HG02870 (cell line): Measurements from ENCODE around the gene EEFSEC.

Experiments used
- ATAC-seq: cut with Tn5 transposase; IDR thresholded peaks from one replicate; pipeline ENCODE4 v1.9.1; 2021; ENCODE audit warnings: mild to moderate bottlenecking, moderate library complexity; ENCODE audit not compliant: unreplicated experiment

Gene EEFSEC

DNA sequence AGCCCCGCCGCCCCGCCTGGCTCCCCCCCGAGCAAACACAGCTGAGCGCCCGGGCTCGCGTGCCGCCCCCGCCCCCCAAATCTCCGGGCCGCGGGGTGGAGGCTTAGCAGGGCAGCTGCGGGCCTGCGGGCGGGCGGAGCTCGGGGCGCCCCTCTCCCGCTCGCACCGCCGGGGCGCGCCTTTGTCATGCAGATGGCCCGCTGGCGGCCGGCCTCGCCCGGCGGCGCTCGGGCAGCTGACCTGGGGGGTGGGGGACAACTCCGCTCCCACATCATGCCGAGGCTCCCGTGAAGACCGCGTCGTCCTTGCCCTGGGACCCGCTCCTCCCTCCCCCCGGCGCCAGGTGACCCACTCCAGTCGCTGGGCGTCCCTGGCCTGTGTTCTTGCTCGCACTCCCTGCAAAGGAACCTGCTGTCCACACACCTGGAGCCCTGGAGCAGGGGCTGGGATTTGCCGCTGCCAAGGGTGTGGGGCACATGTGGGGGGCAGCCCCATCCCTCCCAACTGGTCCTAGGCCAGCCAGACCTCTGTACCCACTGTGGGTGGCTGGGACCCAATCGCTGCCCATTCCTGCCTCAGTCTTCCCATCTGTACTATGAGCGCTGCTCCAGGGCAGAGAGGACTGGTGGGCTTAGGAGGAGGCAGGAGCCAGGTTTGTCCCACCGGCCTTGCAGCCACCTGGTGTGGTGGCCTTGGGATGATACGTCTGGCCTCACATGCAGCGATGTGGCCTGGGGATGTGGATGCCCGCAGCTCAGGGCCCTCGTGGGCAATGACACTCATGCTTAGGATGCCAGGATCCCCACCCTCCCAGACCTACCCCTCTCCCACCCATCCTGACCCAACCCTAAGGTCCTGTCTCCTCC lies 279.9 kb downstream of the EEFSEC start:
- no peak for ATAC-seq

DNA sequence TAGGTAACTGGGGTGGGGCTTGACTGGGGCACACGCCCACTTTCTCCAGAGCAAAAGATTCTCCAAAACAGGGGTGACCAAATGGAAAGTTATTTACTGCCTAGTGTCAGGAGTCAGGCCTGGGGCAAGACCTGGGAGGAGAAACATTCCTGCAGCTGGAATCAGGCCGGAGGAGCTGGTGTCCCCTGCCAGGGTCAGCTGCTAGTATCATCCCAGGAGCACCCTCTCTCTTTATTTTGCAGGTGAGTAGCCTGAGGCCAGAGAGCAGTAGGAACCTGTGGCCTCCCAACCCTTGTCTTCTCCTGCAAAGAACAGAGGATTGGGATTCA lies 280.5 kb downstream of the EEFSEC start:
- no peak for ATAC-seq

DNA sequence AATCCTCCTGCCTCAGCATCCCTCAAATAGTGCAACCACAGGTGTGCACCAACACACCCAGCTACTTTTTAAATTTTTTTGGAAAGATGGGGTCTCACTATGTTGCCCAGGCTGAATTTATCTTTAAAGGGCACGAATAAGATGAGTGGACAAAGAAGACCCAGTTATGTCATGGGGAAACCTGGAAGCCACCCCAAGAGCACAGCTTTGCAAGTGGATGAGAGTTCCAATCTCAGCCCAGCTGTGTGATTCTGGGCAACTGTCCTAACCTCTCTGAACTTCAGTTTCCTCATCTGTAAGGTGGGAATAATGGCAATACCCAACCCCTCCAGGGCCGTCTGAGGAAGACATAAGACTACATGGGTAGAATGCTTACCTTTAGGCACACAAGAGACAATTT lies 281.2 kb downstream of the EEFSEC start:
- ATAC-seq: no peak

DNA sequence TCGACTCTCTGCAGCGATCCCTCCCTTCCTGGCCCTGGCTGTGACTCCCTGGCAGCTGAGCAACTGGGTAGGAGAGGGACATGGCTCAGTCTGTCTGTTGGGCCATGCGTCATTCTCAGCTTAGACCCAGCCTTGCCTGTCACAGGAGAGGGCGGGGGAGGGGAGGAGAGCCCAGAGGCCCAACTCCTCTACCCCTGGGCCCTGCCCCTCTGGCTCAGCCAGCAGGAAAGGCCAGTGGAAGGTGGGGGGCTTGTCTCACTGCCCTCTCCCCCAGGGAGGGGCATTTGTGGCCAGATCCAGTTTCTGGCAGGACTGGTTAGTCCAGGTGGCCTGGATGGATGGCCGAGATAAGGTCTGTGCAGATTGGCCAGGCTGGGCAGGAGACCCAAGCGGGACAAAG lies 281.8 kb downstream of the EEFSEC start:
- ATAC-seq: no peak

DNA sequence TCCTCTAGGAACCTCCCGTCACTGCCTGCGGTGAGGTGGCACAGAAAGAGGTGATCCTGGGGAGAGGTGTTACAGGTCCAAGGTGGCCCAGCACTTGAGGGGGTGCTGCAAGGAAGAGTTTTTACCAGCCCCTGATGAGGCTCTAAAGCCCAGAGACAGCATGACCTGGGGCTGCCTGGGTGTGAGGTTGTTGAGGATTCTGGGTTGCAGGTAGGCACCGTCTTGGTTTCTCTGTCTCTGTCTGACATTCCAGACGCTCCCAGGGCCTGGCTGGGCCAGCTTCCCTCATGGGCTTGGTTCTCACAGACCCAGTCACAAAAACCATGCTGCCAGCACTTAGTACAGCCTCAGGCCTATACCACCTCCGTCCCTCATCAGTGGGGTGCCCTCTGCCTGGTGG lies 282.3 kb downstream of the EEFSEC start:
- ATAC-seq: no peak

DNA sequence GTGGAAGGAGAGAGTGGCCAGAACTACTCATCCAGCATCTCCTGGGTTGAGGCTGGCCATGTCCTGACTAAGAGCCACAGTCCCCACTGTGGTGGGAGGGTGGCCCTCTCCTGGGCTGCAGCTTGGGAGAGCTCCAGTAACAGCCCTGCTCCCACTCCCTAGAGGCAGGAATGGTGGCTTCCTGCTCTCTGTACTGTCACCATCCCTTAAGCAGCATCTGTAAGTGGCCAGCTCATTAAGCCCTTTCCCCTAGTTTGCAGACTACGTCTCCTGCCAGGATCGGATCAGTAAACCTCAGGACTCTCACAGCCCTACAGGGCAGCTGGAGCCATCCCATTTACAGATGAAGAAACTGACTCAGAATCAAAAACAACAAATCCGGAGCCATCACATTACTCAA lies 282.9 kb downstream of the EEFSEC start:
- ATAC-seq: no peak

DNA sequence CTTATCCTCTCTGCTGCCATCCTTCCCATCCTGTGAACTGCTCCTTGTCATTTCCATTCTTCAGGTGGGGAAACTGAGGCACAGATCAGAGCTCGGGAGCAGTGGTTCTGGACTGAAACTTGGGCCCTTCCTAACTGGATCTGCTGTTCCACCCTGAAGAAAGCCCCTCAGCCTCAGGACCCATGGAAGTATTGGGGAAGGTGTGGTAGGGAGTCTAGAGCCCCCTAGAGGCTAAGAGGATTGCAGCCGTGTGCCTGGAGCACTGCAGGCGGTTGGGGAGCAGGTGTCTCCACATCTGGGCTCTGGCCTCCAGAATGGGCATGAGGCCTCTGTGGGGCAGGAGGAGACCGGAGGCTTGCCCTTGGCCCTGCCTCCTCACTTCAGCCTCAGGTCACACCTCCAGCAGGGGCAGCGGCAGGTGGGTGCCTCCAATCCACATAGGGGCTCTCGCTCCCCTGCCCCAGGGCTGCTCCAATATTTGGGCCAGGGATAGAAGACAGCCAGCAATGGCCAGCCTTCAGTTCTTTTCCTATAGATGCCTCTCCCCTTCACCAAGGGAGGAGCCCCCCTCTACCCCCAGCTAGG lies 285.3 kb downstream of the EEFSEC start:
- no peak for ATAC-seq

DNA sequence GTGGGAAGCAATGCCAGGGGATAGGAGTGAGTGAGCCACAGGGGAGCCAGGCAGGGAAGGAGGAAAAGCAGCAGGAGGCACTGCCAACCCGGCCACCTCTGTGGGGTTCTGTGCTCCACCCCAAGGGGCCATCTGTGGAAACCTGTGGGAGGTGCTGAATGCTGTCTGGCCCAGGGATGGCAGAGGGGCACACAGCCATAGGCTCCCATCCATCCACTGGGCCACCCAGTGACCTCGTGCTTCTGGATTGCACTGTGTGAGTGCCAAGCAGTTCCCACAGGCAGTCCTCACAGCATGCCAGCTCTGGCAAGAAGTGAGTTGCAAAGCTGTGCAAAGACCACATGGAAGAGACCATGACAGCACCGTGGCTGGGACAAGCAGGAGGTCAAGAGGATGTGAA lies 285.9 kb downstream of the EEFSEC start:
- no peak for ATAC-seq

DNA sequence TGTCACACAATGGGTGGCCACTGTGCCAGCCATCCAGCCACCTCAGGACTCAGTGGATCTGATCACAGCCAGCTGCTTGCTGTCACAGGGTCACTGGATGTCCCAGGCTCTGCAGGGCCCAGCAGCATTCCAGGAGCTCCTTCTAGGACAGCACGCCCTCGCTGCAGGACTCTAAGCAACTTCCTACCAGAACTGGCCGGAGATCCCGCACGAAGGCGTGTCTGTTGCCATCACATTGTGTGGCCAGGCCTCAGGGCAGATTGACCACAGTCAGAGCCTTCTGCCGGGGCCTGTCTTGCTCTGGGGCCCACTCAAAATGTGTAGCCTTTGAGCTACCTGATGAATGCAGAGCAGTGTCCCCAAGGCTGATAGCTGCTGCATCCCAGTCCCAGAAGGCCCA lies 288.8 kb downstream of the EEFSEC start:
- ATAC-seq: no peak

DNA sequence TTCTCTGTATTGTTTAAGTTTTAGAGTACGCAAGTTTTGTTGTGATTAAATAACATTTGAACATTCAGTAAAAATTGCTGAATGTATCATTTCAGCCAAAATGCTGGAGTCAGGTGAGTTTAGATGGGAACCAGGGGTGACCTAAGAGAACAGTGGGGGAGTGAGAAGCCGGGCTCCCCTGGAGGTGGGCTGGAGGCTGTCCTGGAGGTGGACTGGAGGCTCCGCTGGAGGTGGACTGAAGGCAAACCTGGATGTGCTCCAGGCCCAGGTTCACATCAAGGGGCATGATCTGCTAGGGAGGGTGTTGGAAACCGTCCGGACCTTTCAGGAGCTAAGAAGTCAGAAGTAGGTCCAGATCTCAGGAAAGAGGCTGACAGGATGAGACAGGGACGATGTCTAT lies 289.7 kb downstream of the EEFSEC start:
- ATAC-seq: no peak

DNA sequence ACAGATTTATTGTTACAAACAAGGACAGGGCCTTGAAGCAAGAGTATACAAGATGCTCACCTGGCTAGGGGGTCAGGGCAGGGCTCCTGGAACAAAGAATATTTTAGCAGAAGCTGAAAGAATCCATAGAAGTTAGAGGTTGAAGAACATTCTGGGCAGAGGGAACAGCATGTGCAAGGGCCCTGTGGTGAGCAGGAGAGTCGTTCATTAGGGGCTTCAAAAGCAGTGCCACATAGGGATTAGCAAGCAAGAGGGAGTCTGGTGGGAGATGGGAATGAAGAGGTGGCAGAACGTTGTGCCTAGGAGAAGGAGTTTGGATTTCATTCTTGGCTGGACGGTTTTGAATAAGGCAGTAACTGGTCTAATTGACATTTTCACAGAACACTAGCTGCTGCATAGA lies 290.5 kb downstream of the EEFSEC start:
- ATAC-seq: no peak

DNA sequence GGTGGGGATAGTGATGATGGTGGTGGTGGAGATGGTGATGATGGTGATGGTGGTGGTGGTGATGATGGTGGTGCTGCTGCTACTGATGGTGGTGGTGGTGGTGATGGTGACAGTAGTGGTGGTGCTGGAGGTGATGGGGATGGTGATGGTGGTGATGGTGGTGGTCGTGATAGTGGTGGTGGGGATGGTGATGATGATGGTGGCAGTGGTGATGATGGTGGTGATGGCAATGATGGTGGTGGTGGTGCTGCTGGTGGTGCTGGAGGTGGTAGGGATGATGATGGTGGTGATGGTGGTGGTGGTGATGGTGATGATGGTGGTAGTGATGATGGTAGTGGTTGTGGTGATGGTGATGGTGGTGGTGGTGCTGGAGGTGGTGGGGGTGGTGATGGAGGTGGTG lies 292.1 kb downstream of the EEFSEC start:
- ATAC-seq: no peak

DNA sequence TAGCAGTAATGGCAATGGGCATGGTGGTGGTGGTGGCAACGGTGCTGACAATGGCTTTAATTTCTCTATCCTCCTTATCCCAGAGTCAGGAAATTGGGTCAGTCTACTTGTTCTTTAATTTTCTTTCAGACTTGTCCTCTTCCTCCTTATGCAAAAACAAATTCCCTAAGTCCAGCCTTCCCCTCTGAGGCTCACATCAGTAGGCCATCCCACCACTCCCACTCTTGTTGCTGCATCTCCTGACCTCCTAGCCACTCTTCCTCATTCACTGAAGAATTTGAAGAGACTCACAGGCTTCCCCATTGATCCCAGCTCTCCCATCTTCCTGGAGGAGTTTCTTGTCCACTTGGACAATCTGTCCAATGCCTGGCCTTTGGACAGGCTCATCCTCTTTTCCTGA lies 293.5 kb downstream of the EEFSEC start:
- no peak for ATAC-seq

DNA sequence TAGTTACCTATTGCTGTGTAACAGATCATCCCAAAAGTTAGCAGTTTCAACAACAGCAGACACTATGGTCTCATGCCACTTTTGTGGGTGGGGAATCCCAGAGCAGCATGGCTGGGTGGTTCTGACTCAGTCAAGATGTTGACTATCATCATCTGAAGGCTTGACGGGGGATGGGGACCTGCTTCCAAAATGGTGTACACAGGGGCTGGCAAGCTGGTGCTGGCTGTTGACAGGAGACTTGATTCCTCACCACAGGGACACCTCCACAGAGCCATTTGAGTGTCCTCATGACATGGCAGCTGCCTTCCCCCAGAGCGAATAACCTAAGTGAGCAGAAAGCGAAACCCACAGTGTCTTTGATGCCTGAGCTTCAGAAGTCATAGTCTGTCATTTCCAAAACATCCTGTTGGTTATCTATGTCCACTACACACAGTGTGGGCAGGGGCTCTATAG lies 294.3 kb downstream of the EEFSEC start:
- ATAC-seq: no peak

DNA sequence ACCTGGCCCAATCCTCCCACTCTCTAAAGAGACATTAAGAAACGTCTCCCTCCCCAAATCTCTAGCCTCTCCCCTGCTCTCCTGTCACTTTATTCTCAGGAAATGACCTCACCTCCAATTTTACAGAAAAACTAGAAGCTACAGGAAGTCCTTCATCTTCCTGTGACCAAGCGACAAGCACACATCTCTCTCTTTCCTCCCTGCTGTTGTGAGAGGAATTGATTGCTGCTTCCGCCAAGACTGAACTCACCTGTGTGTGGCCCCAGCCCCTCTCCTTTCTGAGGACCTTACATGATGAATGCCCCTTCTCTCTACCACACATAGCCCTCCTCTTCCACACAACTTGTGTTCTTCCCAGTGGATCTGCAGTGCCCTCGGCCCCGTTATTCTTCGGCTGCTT lies 295.2 kb downstream of the EEFSEC start:
- no peak for ATAC-seq

DNA sequence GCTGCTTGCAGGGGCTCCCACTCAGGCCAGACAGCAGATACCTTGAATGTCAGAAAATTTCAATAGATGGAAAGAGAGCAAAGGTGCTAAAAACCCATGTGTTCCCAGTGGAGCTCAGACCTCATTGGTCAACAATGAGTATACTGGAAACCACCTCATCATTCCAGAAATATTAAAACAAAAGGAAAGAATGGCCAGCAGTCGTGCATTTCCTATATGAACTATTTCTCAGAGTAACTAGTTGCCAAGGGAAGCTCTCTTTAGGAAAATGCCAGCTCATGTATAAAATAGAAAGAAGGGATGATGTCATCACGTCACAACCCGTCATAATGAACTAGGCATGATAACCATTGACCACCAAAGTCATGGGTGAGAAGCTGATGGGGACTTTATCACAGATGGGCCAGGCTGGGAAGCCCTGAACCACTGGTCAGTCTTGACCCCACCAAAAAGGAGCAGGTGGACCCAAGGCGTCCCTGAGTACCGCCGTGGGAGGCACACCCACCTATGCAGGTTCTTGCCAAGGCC lies 295.9 kb downstream of the EEFSEC start:
- no peak for ATAC-seq

DNA sequence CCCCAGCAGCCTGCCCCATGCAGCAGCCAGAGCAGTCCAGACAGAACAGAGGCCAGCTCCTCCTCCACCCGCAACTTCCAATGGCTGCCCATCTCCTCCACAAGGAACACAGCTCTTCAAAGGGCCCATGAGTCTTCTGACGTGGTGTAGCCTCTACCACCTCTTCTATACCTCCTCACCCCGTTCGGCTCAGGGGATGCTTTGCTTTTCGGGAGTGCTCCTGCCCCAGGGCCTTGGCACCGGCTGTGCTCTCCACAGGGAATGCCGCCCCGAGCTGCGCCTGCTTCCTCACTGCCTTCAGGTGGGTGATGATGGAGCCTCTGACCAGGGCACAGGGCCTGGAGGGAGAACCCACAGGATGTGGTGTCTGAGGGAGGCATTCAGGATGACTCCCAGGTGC lies 298.8 kb downstream of the EEFSEC start:
- no peak for ATAC-seq

DNA sequence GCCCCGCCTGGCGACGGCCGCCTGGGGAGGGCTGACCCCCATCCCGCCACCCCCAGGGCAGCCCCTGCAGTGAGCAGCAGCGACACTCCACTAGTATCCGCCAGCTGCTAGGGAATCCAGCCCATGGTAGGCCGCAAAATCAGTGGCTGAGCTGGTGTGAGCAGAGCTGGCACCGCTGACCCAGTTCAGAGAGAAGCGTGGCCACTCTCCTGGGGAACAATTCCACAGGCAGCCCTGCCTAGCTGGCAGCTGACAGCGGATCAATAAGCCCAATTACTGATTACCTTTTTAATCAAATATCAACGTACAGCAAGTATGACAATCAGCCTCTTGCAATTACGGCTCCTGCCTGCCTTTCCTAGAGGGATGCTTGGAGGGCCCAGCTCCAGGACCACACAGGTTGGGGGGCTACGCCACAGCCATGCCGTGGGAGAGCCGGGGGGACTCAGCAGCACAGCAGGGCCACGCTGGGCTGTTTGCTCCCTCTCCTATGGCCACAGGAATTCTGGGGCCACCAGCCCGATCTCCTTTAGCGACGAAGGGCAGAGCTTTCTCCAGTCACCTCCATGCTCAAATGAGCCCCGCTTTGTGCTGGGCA lies 299.5 kb downstream of the EEFSEC start:
- ATAC-seq: no peak

DNA sequence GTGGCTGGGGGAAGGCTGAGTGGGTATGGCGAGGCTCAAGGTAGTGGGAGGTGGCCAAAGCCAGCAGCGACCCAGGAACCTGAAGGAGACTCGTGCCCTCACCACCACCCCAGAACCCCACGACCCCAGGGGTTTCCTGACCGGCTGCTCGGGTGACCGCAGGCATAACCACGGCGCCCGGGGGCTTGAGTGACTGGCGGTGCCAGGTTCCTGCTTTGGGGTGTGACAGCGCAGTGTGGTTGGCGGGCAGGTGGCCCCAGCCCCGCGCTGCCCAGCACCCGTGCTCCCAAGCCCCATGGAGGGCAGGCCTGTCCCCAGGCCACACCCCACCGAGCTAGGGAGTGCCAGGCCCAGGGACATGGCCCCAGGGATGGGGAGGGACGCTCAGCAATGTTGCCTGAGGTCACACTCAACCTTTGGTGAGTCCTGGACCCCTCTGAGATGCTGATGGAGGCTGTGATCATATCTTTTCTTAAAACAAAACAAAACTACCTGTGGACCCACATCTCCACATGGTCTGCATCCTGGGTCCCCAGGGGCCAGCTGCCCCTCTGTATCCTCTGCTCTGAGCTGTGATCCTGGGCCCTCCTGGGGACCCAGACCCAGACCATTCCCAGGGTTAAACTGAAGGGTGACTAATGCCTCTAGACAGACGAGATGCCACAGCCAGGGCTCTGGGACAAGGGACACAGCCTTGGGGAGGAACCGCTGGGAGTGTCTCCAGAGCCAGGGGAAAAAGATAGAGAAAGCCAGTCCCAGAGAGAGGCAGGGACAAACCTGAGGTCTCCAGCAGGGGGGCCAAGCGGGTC lies 300.4 kb downstream of the EEFSEC start:
- ATAC-seq: no peak

DNA sequence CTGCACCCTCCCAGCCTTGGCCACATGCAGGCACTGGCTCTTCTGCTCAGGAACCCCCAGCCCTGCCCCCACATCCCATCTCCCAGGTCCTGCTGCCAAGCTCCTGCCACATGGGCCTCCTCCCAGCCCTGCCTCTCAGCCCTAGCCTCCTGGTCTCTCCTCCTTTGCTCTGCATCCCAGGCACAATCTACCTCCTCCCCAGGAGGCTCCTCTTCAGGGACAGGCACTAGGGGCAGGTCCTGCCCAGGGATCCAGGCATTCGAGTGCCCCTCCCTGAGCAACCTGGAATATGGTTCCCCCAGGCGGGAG lies 301.0 kb downstream of the EEFSEC start:
- no peak for ATAC-seq

DNA sequence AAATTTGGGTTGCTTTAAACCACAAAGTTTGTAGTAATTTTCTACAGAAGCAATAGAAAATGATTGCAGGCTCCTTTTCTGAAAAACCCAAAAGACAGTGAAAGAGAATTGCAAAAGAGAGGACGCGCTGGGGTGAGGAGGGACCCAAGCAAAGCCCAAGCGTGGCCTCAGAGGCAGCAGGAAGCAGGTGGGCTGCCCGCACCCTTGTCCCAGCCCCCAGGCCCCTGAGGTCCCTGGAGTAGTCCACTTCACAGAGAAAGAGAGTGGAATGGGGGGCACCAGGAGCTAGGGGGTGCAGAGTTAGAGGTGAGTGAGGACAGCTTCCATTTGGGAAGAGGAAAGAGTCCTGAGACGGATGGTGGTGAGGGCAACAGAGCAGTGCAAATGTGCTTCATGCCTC lies 301.8 kb downstream of the EEFSEC start:
- ATAC-seq: no peak
